ENCODE measurements around the gene GASK1A. TPM values are rescaled to one million over a fixed set of nuclear protein-coding genes. Genes with fewer than 3 reads are reported as not detected.

The GASK1A gene
- total and polyA plus RNA-seq, 2 donors (not counting 3 experiments of a cell fraction or from before 2014, with no cell fraction given): 0.04 TPM; not detected in 1

GRCh38 chr3:42983927-42984326, 4.8 kb downstream of the GASK1A start:
- H2AFZ ChIP-seq (ENCODE audit: low read depth, low read length): no peak overlapping the region
- no peaks in the 10 kb centered on the region for H3K9me1 ChIP-seq (replicated peaks; ENCODE audit: control insufficient read depth, extremely low read depth, insufficient read depth, low read length)
- CTCF ChIA-PET: interaction anchor here (0.6 to 1.0 kb wide), 2 partner anchors 16 to 122 kb away, joined by 3 read pairs; no protein-coding TSS in a partner anchor
- FAIRE-seq (no peak), DNase-seq (ENCODE audit: low read depth, low spot score) (no peak)
- TF ChIP-seq MYC (IDR thresholded peaks at IDR 0.05; ENCODE audit: low read depth, low read length): no peak
- TF ChIP-seq GATA2 (IDR thresholded peaks at IDR 0.05; ENCODE audit: insufficient read depth, insufficient read length, low read depth, low read length): no peak
- no peak for TF ChIP-seq EZH2 (IDR thresholded peaks at IDR 0.05; ENCODE audit: borderline replicate concordance, low read depth, low read length, severe bottlenecking)
- no peak for TF ChIP-seq POLR2A (IDR thresholded peaks at IDR 0.05; ENCODE audit: low read depth, low read length)
- TF ChIP-seq FOS (IDR thresholded peaks at IDR 0.05; ENCODE audit: borderline replicate concordance, insufficient read depth, low read length): no peak
- no peak for TF ChIP-seq JUN (IDR thresholded peaks at IDR 0.05; ENCODE audit: borderline replicate concordance, insufficient read depth, insufficient read length, low read depth)
- TF ChIP-seq, protein P1, sequence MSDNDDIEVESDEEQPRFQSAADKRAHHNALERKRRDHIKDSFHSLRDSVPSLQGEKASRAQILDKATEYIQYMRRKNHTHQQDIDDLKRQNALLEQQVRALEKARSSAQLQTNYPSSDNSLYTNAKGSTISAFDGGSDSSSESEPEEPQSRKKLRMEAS (IDR thresholded peaks at IDR 0.05; ENCODE audit: insufficient read depth, insufficient read length): no peak
- no peak for TF ChIP-seq POLR2AphosphoS5 (IDR thresholded peaks at IDR 0.05; ENCODE audit: insufficient read depth, low read depth, low read length)
- TF ChIP-seq, protein P2, sequence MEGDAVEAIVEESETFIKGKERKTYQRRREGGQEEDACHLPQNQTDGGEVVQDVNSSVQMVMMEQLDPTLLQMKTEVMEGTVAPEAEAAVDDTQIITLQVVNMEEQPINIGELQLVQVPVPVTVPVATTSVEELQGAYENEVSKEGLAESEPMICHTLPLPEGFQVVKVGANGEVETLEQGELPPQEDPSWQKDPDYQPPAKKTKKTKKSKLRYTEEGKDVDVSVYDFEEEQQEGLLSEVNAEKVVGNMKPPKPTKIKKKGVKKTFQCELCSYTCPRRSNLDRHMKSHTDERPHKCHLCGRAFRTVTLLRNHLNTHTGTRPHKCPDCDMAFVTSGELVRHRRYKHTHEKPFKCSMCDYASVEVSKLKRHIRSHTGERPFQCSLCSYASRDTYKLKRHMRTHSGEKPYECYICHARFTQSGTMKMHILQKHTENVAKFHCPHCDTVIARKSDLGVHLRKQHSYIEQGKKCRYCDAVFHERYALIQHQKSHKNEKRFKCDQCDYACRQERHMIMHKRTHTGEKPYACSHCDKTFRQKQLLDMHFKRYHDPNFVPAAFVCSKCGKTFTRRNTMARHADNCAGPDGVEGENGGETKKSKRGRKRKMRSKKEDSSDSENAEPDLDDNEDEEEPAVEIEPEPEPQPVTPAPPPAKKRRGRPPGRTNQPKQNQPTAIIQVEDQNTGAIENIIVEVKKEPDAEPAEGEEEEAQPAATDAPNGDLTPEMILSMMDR (IDR thresholded peaks at IDR 0.05; ENCODE audit: extremely low read depth in 1 of 2, insufficient read depth in 1 of 2, low read depth in 1 of 2, low read length in 2 of 2): no peak
- H3K36me3 ChIP-seq (ENCODE audit: control insufficient read depth in 2 of 2, extremely low read depth in 1 of 2, insufficient read depth in 2 of 2, low read length in 2 of 2): no peaks in the 10 kb centered on the region
- H4K20me1 ChIP-seq (replicated peaks; ENCODE audit: control insufficient read depth, extremely low read depth, insufficient read depth, low read length): no peaks in the 10 kb centered on the region
- no peaks in the 10 kb centered on the region for H3K79me2 ChIP-seq (ENCODE audit: control insufficient read depth, insufficient read depth, low read length)
- dilution Hi-C loops (cut with MboI; ENCODE audit: extremely low pct_ligation_motif_present, low sequenced_read_pairs) (no loop called here), intact Hi-C loops (cut with micrococcal nuclease) (no loop called here)
- no peak overlapping the region for H3K4me2 ChIP-seq (ENCODE audit: insufficient read depth, low read length)
- POLR2A ChIA-PET: no interaction called here
- H3K4me3 ChIP-seq (replicated peaks in 1 of 3; ENCODE audit: insufficient read depth in 1 of 3, low read depth in 1 of 3, low read length in 3 of 3): no peak overlapping the region
- H3K27ac ChIP-seq (ENCODE audit: insufficient read depth, low read depth, low read length): no peak overlapping the region
- H3K9me3 ChIP-seq (replicated peaks; ENCODE audit: control insufficient read depth, insufficient read depth, low read length): no peaks in the 10 kb centered on the region
- peaks cover 28 to 31% of the 10 kb centered on the region in 2 experiments for H3K27me3 ChIP-seq (ENCODE audit: control insufficient read depth in 2 of 2, insufficient read depth in 2 of 2, low read length in 2 of 2)
- H3K9ac ChIP-seq (replicated peaks; ENCODE audit: extremely low read depth, insufficient read depth, low read length): no peak overlapping the region
- peaks cover 3% of the 10 kb centered on the region for H3K4me1 ChIP-seq (ENCODE audit: control insufficient read depth, extremely low read depth, insufficient read depth, low read length)
- BruUV-seq (replicated peaks): no TSS peak

Data from endothelial cell of umbilical vein (primary cell).